PFSK-1 (cell line): ENCODE measurements around the gene LRRC8A.

Source experiments
- FOXP2 ChIP-seq: optimal IDR thresholded peaks from 2 replicates; pipeline ENCODE3; 2011; ENCODE audit warnings: borderline replicate concordance, control low read depth, inconsistent platforms; ENCODE audit not compliant: insufficient read depth; ENCODE audit errors: extremely low read length, extremely low read depth
- POLR2AphosphoS5 ChIP-seq: IDR thresholded peaks from 2 replicates; pipeline ENCODE4 v1.6.1; 2012; ENCODE audit warnings: low read depth, mild to moderate bottlenecking, control low read depth, low read length, moderate library complexity
- SIN3A ChIP-seq: IDR thresholded peaks from 2 replicates; pipeline ENCODE4 v1.6.1; 2012; ENCODE audit warnings: mild to moderate bottlenecking, low read length, moderate library complexity, borderline replicate concordance; ENCODE audit not compliant: insufficient read depth
- TAF1 ChIP-seq: IDR thresholded peaks from 2 replicates; pipeline ENCODE4 v1.6.1; 2012; ENCODE audit warnings: low read length, control low read depth, borderline replicate concordance; ENCODE audit not compliant: insufficient read depth
- TF ChIP-seq, protein P1 (sequence below), 2 experiments: IDR thresholded peaks; 2 replicates each; pipeline versions ENCODE4 v1.6.1 to v1.8.0; 2011 to 2012; ENCODE audit warnings: low read depth in 2 of 2, low read length in 2 of 2, control low read depth in 1 of 2, inconsistent platforms in 1 of 2, mild to moderate bottlenecking in 1 of 2, moderate library complexity in 1 of 2; ENCODE audit not compliant: insufficient read depth in 1 of 2

Gene LRRC8A

DNA sequence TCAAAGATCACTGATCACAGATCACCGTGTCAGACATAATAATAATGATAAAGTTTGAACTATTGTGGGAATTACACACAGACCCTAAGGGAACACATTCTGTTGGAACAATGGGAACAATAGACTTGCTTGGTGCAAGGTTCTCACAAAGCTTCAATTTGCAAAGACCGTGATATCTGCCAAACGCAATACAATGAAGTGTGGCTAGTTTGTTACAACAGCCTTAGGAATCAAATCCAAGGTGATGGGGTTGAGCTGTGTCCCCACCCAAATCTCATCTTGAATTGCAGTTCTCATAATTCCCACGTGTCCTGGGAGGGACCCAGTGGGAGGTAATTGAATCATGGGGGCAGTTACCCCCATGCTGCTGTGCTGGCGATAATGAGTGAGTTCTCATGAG is 21.0 kb upstream of the LRRC8A start:
- no peak for TF ChIP-seq TAF1
- TF ChIP-seq, protein P1, sequence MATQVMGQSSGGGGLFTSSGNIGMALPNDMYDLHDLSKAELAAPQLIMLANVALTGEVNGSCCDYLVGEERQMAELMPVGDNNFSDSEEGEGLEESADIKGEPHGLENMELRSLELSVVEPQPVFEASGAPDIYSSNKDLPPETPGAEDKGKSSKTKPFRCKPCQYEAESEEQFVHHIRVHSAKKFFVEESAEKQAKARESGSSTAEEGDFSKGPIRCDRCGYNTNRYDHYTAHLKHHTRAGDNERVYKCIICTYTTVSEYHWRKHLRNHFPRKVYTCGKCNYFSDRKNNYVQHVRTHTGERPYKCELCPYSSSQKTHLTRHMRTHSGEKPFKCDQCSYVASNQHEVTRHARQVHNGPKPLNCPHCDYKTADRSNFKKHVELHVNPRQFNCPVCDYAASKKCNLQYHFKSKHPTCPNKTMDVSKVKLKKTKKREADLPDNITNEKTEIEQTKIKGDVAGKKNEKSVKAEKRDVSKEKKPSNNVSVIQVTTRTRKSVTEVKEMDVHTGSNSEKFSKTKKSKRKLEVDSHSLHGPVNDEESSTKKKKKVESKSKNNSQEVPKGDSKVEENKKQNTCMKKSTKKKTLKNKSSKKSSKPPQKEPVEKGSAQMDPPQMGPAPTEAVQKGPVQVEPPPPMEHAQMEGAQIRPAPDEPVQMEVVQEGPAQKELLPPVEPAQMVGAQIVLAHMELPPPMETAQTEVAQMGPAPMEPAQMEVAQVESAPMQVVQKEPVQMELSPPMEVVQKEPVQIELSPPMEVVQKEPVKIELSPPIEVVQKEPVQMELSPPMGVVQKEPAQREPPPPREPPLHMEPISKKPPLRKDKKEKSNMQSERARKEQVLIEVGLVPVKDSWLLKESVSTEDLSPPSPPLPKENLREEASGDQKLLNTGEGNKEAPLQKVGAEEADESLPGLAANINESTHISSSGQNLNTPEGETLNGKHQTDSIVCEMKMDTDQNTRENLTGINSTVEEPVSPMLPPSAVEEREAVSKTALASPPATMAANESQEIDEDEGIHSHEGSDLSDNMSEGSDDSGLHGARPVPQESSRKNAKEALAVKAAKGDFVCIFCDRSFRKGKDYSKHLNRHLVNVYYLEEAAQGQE (IDR thresholded peaks at IDR 0.05; ENCODE audit: insufficient read depth in 1 of 2, low read depth in 2 of 2, low read length in 2 of 2) = no peak
- TF ChIP-seq FOXP2 = no peak
- no peak for TF ChIP-seq SIN3A
- TF ChIP-seq POLR2AphosphoS5 = no peak

DNA sequence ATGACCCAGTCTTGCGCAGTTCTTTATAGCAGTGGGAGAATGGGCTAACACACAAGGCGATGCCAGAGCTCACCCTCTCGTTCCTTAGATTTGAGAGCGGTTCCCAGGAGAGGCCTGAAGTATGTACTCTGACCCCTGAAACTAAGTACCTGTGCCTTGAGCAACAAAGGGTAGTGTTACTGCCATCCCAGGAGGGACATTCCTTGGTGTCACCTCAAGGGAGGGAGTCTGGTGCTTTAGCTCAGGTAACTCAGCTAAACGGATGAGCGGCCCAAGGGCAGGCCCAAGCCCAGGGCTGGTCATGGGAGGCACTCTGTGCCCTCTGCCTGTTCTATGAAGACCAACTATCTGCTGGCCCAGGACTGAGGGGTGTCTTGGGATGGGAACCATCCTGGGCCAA is 20.4 kb upstream of the LRRC8A start:
- no peak for TF ChIP-seq SIN3A
- no peak for TF ChIP-seq TAF1
- no peak for TF ChIP-seq FOXP2
- no peak for TF ChIP-seq POLR2AphosphoS5
- TF ChIP-seq, protein P1 (IDR thresholded peaks at IDR 0.05; ENCODE audit: insufficient read depth in 1 of 2, low read depth in 2 of 2, low read length in 2 of 2) = no peak

DNA sequence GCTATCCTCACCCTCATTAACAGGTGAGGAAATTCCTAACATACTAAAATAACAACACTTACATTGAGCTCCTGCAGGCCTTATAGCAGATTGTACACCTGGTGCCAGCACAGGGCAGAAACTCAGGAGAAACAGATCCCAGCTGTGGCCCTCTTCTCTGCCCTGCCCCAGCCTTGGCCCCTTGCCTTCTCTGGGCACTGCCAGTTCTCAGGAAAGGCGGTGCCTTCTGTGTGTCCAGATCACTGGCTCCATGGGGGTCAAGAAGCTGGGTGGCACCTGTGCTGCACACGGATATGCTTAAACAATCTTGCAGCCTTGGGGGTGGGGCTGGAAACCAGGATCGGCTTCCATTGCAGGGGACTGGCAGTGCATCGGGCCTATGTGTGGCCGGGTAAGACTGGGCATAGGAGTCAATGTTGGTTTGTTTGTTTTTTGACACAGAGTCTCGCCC is 19.5 kb upstream of the LRRC8A start:
- TF ChIP-seq SIN3A = no peak
- TF ChIP-seq FOXP2 = no peak
- TF ChIP-seq, protein P1 (IDR thresholded peaks at IDR 0.05; ENCODE audit: insufficient read depth in 1 of 2, low read depth in 2 of 2, low read length in 2 of 2) = no peak
- TF ChIP-seq POLR2AphosphoS5 = no peak
- no peak for TF ChIP-seq TAF1

DNA sequence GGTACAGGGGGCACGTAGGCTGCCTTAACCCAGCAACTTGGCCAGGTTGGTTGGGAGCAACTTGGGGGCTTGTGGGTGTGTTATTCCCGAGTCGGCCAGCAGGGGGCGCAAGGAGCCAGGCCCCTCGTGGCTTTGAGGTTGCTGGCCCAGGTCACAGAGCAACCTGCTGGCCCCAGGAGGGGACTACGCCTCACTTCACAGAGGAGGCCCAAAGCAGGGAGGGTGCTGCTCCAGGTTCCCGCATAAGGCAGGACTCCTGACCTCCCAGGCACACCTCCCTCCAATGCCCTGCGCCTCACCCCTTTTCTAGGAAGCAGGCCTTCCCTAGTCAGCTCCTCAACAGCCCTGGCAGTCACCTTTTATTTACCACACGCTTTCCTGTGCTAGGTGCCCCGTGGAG is 18.3 kb upstream of the LRRC8A start:
- no peak for TF ChIP-seq FOXP2
- no peak for TF ChIP-seq POLR2AphosphoS5
- TF ChIP-seq TAF1 = no peak
- TF ChIP-seq SIN3A = no peak
- TF ChIP-seq, protein P1 (IDR thresholded peaks at IDR 0.05; ENCODE audit: insufficient read depth in 1 of 2, low read depth in 2 of 2, low read length in 2 of 2) = no peak
